Glomerular visceral epithelial cell (primary cell): Measurements from ENCODE around the gene PLPPR1.
A peak's percentile ranks its signal among the peaks of the same experiment; 100 is the strongest.

Experiments used
- DNase-seq: peaks from one replicate; pipeline ENCODE4 v3.0.0-alpha.2; 2016; ENCODE audit errors: extremely low spot score

Gene PLPPR1

DNA sequence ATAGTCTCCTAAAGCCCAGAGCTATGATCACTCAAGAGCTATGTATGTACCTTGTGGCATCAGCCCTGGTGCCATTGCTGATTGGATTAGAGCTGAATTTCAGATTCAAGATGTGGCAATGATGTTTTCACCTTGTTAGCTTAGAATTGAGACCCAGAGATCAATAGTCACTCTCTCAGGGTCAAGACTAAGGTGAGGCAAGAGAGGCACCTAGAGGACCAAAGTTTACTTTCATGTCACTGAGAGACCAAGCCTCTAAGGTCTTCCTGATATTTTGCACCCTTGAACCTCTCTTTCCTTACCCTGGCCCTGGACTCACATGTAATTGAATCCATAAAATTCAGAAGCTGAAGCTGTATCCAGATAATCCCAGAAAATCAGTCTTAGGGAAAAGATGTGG is 313.4 kb downstream of the PLPPR1 start:
- no peak for DNase-seq

DNA sequence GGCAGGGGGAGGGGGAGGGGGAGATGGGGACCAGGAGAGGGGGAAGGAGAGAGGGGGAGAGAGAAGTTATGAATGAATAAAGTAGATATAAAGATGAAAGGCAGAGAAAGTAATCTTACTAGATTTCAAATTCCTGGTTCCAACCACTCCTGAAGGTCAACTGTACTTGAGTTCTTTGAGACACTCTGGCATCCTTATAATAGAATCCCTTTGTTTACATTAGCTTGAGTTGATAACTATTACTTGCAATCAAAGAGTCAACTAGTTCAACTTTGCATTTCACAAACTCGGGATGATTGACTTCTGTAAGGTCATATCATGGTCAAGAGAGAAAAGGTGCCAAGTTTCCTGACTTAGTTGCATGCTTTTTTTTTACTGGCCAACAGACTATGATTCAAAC is 314.1 kb downstream of the PLPPR1 start:
- DNase-seq = no peak

DNA sequence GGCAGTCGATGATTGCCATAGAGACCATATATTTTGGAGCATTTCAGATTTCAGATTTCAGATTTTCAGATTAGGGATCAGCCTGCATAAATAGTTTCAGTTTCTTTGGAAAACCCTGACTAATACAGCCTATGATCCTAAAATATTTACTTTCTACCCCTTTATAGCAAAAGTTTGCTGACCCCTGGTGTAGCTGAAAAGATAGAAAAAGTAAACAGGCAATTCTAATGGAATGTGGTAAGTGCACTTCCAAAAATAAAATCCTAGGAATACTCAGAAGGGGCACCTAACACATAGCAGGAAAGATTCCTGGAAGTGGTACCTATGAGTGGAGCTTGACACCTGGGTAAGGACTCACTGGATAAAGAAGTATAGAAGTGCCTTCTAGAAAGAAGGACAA is 321.8 kb downstream of the PLPPR1 start:
- no peak for DNase-seq

DNA sequence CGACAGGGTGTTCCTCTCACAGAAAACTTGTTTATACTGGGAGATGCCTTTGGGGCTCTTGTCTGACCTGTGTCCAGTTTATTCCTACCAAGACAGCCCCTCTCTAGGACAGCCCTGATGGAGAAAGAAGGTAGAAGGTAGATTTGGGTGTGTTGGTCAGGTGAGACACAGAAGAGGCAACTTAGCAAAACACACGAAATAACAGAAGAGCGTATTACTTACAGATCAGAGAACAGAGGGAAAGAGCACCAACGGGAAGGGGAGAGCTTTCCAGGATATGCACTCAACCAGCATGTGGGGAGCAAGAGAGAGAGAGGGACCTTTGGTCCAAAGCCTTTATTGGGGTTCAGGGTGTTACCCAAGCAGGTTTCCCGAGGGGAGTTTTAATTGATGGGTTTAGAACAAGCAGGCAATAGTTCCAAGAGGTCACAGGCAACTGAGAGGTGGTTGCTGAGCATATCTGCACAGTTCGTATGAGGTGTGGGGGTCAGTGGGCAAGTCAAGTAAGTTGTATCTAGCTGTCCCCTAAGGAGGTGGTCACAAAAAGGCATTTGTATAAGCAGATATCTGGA is 324.5 kb downstream of the PLPPR1 start:
- no peak for DNase-seq

DNA sequence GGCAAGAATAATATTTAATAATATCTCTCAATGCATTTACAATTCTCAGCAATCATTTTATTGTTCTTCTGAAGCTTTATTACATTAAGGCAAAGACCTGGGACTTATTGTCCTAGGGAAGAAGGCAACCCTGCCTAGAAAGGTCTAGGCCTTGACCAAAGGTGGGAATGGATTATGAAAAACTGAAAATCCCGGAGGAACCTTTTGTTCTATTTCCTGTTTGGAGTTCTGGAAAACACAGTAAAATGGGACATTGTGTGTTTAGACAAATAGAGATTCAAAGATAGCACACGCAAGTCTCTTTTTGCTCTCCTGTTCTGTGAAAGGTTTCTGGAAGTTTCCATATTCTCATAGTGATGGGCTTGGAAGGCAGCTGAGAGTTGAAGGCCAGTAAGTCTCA is 325.2 kb downstream of the PLPPR1 start:
- no peak for DNase-seq

DNA sequence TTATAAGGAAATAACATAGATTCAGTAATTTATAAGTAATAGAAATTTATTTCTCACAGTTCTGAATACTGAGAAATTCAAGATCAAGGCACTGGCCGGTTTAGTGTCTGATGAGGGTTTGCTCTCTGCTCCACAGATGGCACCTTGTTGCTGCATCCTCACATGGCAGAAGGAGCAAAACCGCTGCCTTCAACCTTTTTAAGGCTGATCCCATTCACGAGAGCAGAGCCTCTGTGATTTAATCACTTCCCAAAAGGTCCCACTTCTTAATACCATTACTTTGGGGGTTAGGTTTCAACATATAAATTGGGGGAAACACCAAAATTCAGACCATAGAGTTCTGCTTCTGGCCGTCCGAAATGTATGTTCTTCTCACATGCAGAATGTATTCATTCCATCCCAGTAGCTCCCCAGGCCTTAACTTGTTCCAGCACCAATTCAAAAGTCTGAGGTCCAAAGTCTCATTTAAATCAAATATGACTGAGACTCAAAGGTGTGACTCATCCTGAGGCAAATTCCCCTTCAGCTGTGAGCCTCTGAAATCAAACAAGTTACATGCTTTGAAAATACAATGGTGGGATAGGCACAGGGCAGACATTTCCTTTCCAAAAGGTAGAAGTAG is 325.7 kb downstream of the PLPPR1 start:
- peak; percentile 24 for DNase-seq

DNA sequence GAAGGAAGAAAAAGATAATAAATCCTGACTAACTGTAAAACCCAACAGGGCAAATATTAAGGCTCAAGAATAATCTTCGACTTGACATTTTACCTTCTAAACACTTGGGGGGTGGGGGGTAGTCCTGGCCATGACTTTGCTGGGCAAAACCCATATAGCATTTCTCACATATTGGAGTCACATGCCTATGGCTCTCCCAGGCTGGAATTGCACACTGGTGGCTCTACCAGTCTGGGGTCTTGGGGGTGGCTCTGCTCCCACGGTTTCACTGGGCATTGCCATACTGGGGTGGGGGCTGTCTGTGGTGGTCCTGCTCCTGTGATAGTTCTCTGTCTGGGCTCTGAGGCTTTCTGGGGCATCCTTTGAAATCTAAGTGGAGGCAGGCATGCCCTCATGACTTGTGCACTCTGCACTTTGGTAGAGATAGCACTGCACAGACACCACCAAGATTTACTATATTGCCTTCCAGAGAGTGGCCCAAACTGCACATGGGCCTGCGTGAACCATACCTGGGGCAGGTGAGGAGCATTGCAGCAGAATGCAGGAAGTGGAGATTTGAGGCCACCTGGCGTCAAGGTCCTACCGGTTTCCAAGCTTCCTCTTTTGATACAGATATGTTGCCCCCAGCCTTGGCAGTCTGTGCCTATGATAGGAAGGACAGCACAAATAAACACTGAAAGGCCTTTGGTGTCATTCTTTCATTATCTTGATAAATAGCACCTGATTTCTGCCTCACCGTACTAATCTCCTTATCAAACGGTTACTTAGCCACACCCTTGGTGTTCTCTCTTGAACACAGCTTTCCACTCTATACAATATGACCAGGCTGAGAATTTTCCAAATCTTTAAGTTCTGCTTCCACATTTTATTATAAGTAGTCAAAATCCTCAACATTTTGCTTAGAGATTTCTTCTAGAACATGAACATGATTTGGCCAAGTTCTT is 326.5 kb downstream of the PLPPR1 start:
- no peak for DNase-seq

DNA sequence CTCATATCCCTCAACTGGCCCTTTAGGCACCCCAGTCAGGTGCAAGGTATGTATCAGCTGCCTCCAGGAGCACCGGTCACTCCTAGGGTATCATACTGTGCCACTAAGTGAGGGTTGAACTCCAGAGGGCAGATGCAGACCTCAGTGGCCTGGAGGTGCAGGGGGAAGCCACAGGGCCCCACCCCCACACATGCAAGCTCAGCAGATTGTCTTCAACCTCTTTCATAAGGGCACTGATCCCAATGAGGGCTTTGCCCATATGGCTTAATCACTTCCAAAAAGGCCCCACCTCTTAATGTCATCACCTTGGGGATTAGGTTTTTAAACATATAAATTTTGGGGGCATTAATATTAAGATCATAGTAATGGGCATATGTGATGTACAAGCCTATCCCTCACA is 328.1 kb downstream of the PLPPR1 start:
- no peak for DNase-seq

DNA sequence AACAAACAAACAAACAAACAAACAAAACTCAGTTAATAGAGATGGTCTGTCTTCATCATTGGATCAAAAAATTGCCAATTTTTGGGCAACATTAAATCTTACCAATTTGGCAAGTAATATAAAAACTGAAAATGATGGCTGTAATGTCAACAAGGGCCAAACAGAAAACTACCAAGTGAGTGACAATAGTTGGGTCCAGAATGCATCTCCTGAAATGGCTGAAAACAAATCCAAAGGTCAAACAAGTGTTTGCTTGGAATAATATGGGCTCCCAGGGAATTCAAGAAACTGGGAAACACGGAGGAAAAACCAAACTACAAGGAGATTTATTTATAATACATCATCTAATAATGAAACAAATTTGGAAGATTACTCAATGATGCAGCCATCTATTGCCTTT is 331.2 kb downstream of the PLPPR1 start:
- no peak for DNase-seq

DNA sequence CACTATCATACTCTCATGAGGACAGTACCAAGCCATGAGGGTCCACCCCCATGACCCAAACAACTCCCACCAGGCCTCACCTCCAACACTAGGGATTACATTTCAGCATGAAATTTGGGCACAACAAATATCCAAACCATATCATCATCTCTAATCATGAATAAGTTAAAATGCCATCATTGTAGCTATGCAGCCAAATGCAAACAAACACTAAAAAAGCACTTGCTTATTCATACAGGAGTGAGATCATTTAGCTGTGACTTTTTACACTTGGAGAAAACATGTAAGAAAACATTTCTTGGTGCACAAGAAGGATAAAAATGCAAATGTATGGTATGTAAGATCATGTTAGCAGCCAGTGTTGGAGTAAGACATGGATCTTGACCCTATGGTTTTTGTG is 332.1 kb downstream of the PLPPR1 start:
- DNase-seq = no peak

DNA sequence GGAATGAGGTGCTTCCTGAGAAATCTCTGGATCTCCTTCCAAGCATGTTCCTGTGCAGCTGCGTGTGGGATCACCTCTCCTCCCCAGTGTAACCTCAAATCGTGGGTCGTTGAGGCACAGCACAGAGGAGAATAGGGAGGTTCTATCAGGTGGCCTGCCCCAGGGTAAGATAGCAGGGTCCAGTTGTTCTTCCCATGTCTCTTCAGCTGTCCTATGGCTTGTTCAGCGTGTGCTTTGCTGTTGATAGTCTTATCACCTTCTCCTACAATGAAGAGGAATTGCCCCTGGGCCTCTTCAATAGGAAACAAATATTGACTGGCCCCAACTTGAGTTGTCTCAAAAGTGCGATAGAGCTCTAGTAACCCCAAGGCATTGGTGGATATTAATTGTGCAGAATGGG is 333.9 kb downstream of the PLPPR1 start:
- DNase-seq = no peak

DNA sequence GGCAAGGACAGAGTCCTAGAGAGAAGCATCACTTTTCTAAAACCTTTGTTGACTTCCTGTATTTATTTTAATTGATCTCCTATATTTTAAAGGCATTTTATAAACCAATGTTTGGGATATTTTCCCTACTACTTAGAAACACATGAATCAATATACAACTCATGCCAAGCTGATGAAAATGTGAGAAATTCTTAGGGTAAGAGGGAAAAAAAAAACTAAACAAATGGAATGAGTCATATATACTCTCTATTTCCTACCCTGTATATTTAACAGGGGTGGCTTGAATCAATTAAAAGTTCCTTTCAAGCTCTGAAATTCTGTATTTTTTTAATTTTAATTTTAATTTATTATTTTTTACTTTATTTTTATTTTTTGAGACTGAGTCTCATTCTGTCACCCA is 336.7 kb downstream of the PLPPR1 start:
- DNase-seq = no peak

DNA sequence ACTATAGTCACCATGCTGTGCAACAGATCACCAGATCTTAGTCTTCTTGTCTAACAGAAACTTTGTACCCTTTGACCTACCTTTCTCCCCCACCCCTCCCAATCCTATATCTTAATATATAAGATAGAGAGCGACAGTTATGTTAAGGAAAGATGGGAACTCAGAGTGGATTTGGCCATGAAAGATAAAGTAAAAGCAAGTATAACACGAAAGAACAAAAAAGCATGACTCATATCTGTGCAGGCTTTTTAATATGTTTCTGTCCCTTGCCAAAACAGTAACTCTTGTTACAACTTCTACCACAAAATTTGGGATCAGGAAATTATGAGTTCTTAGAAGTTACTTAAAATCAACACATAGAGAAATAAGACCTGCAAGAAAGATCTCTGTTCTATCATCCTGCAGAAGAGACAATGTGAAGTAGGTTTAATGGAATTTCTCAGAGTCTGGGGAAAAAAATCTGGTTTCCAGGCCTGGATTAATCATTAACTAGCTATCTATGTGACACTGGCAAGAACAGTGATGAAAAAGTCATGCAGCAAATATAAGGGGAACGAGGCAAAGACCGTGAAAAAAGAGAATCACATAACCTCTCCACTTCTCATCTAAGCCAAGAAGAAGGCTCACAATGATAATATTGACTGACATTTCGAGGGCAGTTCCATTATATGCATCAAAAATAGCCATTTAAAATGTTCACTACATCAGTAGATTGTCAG is 337.7 kb downstream of the PLPPR1 start:
- peak; percentile 74 for DNase-seq

DNA sequence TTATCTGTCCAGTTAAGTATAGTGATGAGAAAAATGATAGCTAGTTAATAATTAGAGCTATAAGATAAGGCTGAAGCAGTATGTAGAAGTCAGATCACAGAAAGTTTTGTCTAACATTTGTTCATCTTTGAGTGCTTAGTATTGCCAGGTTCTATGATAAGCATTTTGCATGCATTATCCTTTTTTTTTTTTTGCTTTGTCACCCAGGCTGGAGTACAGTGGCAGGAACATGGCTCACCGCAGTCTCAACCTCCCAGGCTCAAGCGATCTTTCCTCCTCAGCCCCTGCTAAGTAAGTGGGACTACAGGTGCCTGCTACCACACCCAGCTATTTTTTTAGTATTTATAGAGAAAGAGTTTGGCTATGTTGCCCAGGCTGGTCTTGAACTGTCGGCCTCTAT is 338.8 kb downstream of the PLPPR1 start:
- no peak for DNase-seq

DNA sequence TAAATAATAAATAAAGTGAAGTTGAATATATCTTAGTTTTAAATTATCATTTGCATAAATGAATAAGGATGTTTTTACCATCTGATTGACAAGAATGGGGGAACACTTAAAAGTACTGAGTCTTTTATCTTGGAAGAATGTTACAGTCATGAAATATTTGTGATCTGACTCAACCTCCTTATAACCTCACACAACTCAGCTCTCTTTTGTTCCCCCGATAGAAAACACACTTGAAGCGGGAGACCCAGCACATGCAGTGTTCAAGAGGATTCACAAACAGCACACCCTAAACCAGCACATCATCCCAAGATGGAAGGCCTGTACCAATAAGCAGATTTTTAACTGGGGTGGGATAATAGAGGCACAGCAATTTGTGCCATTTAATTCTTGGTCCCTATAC is 340.8 kb downstream of the PLPPR1 start:
- DNase-seq = peak; percentile 39

DNA sequence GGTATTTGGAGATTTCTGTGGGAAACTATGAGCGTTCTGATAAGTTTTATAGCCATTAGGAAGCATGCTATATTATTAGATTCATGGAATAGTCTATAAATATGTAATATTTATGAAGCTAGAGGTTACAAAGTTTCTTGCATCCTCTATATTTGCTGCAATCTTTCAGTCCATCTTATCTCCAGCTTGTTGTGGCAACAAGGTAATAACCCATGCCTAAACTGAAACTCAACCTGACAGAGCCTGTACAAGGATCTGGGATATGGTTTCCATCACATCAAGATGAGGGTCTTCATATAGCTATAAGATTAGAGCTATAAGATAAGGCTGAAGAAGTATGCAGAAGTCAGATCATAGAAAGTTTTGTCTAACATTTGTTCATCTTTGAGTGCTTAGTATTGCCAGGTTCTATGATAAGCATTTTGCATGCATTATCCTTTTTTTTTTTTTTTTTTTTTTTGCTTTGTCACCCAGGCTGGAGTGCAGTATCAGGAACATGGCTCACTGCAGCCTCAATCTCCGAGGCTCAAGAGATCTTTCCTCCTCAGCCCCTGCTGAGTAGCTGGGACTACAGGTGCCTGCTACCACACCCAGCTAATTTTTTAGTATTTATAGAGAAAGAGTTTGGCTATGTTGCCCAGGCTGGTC is 341.5 kb downstream of the PLPPR1 start:
- DNase-seq = no peak

DNA sequence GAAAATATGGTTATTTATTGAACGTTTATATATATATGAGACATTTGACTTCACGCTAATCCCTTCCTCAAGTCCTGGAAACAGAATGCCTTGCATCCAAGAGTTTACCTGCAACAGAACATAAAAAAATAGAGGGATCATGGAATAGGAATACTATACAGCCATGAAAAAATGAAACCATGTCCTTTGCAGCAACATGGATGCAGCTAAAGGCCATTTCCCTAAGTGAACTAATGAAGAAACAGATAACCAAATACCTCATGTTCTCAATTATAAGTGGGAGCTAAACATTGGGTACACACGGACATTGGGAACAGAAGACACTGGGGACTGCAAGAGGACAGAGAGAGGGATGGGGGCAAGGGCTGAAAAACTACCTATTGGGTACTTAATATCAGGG is 343.3 kb downstream of the PLPPR1 start:
- no peak for DNase-seq

DNA sequence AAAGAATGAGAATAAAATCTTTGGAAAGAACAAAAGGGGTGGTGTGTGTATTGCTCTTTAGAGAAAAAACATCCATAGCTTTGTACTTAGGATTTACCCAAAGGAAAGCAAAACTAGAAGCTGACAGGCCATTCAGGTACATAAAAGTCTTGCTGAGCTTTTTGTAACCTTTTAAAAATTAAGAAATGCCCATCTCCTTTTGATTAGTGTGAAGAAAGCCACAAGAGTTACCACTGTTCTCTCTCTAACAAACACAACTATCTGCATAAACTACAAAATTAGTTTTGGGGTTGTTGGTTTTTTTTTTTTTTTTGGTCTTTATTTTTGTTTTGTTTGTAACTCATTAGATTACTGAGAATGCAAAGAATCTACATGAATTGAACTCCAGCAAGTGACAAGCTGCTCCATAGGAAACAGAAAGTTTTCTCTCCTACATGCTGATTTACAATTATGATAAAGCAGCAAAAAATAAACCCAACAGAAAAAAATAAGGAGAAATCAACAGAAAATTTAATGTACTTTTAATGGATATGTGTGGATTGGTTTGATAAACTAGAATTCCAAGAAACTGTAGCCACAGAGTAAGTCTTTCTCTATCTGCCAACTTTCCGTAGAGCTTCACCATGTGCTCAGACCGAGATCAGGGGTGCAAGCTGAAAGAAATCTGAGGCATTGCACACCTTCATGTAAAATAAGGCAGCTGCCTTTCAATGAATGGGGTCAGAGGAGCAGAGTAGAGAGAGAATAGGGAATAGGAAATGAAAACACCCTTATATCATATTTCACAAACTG is 344.0 kb downstream of the PLPPR1 start:
- no peak for DNase-seq
